GM21423 (cell line): ENCODE data around the gene COQ10B.
"Not testable (repeated sequence)": the region's sequence is repeated elsewhere in the genome, so short reads cannot be mapped to it uniquely, and the experiment has no call there.

ENCODE experiments used
- ATAC-seq: cut with Tn5 transposase; IDR thresholded peaks from one replicate; pipeline ENCODE4 v1.9.1; 2021; ENCODE audit warnings: mild to moderate bottlenecking, moderate library complexity; ENCODE audit not compliant: unreplicated experiment

The COQ10B gene

DNA sequence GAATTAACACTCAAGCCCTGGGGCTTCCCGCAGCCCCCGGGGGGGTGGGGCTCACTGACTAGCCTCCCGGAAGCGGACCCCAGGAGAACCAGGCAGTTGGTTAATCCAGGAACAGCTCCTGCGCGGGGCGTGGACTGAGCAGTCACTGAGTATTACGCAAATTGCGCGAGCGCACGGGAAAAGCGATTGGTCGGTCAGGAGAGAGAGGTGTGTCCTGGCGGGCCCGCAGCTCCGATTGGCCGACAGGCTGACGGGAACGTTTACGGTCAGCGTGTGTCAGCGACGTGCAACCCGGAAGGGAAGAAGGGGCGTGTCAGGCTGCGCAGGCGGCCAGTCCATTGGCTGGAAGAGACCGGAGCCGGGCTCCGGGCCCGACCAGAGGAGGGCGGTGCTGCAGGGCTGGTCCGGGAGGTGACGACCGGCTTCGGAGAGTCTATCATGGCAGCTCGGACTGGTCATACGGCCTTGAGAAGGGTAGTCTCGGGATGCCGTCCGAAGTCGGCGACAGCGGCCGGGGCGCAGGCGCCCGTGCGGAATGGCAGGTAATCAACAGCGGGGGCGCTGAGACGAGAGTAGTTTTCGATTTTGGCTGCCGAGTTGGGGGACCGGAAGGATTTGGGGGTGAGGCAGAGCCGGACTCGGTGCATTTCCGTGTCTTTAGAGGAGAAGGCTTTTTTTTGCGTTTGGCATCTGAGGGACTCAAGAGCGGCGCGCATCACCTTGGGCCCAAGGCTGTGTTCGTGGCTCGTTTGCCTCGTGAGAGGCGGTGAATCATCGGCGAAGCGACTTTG lies at the start of gene COQ10B:
TSS of gene COQ10B (plus strand) at position 430 of the 791 bp plus-strand sequence. CDS start at position 439, 9 bp downstream.
- ATAC-seq = peak; percentile 94

- ATAC-seq = no peak
Observed at GRCh38 chr2:197405582-197405981, 47.8 kb upstream of the COQ10B start.

GRCh38 chr2:197414039-197414438 lies 39.3 kb upstream of the COQ10B start:
- ATAC-seq = no peak

DNA sequence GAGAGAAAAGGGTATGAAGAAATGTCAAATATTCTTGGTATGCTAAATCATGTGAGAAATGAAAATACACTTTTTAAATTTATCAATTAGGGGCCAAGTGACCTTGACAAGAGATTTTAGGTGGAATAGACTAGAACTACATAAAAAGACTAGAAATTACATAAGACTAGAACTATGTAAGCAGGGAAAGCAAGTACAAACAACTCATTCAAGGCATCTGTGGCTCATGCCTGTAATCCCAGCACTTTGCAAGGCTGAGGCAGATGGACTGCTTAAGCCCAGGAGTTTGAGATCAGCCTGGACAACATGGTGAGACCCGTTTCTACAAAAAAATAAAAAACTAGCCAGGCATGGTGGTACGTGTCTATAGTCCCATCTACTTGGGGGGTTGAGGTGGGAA lies 38.8 kb upstream of the COQ10B start:
- no peak for ATAC-seq

- ATAC-seq = no peak
Observed at GRCh38 chr2:197416268-197416667, 37.1 kb upstream of the COQ10B start.

GRCh38 chr2:197419438-197419837 lies 33.9 kb upstream of the COQ10B start:
- ATAC-seq = no peak

GRCh38 chr2:197423307-197423706 lies 30.0 kb upstream of the COQ10B start:
- ATAC-seq = no peak

GRCh38 chr2:197425550-197425949 lies 27.8 kb upstream of the COQ10B start:
- no peak for ATAC-seq

DNA sequence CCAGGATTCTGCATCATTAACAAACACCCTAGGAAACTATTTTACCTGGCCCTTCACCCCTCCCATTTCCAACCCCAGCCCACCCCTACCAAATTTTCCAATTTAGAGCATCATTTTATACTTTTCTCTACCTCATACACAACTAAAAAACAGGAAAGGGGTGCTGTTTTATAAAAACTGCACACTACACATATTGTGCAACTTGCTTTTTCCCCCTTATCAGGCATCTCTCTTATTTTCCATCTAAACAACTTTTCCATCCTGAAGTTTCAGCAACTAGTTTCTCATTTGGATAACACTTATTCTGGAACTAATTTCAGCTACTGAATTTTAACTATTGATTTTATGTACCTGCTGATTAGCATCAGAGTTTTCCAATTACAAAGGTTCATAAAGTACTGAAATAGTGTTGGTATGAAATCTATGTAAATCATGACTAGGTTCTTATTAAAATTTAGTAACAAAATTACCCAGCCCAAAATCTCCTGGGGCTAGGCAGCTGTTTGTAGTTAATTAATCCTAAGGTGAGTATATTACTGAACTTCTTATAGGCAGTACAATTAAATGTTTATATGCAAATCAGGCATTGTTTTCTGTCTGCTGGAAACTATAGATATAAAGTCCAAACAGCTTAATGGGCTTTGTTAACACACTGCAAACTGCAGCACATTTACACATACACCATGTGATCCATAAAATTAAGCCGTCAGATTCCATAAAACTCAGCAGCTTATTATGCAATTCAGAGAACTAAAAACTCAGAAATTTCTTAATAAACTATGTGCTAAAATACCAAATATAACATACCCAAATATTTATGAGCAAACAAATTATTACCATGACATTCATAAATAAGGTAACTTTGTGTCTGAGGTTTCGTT lies 26.4 kb upstream of the COQ10B start:
- no peak for ATAC-seq

- ATAC-seq = no peak
Observed at GRCh38 chr2:197427986-197428385, 25.4 kb upstream of the COQ10B start.

DNA sequence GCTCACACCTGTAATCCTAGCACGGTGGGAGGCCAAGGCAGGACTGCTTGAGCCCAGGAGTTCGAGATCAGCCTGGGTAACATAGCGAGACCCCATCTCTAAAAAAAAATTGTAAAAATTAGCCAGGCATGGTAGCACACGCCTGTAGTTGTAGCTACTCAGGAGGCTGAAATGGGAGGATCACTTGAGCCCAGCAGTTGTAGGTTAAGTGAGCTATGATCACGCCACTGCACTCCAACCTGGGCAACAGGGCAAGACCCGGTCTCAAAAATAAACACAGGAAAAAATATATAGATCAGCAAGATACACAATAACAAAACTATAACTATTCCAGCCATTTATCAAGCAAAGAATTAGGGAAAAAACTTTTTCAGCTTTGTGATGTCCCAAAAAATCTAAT lies 21.5 kb upstream of the COQ10B start:
- no peak for ATAC-seq

GRCh38 chr2:197432527-197432926 lies 20.8 kb upstream of the COQ10B start:
- not testable (repeated sequence) for ATAC-seq

DNA sequence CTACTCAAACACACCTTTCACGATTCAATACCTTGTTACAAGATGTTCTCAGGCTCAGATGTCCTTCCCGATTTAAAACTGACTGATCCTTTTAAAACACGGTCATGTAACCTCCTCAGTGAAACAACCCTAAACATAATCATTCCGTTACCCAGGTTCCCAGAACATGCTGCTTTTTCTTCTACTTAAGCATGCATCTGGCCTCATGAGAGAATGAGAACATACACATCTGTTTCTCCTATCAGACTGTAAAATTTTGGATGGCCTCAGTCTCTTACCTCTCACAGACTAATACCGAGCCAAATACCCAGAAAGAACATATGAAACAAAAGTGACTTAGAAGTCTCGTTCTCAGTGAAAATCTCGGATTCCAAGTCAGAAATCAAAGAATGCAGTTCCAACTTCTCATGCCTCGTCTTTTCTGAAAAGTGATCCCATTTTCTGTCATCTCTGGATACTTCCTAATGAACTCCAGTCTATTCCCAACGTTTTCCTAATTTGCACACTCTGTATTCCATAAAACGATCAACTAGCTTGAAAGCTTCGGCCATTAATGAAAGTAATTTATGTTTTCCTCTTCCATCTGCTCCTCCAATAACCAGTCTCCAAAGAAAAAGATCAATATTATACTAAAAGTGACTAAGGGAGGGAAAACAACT lies 19.4 kb upstream of the COQ10B start:
- ATAC-seq = no peak

DNA sequence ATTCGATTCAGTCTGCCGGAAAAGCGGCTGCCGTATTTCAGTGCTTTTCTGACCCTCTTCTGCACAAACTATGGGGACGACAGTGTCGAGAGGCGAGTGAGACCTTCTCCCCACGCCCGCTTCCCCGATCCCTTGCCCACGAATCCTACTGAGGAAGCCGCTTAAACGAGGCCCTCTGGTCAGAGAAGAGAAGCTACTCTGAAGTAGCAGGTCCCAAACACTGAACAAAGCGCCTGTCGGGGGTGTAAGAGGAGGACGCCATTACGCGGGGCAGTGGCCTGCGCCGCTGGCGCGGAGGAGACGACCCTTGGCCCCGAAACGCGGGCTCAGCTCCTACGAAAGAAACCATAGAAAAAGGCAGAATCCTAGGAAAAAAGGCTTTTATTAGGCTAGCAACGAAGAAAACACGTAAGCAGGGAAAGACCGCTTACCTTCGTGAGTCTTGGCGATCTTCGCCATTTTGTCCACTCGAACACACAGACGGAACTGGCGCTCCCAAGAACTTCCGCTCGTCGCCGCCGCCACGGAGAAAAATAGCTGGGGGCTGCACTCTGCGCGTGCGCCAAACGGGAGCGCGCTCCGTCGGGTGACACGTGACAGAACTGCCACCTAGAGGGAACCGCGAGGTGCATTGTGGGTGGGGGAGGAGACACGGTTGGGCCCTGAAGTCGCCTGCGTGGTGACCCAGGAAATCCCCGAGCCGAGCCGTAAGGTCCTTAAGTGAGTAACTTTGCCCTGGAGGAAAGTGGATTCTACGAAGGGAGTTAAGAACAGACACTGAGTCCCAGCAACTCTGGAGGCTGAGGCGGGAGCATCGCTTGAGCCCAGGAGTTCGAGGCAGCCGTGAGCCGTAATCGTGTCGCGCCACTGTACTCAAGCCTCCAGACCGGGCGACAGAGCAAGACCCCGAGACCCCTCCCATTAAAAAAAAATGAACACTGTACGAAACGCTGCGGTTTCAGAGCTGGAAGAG lies 18.5 kb upstream of the COQ10B start, which contains the start of gene SF3B1:
TSS of gene SF3B1 (minus strand) at position 488 of the 973 bp plus-strand sequence. CDS start at position 459, 29 bp downstream.
- ATAC-seq = peak; percentile 95

GRCh38 chr2:197435598-197436420 lies 17.5 kb upstream of the COQ10B start:
- ATAC-seq = no peak

GRCh38 chr2:197437380-197437779 lies 16.0 kb upstream of the COQ10B start:
- no peak for ATAC-seq

DNA sequence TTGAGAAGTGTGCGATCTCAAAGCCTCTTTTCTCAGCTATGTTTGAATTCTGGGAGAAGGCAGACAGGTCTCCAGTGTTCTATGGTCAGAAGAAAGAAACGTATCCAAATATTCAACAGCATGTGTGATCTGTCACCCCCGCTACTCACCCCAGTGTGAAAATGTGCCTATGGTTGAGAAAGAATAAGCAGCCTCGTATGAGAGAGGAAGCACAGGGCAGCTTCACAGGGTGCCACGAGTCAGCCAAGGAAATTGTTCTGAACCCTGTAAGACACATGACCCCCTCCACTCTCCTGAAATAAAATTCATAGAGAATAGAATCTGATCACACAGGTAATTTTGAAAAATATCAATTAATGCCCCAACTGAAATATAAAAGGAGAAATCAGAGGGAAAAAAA lies 10.5 kb upstream of the COQ10B start:
- no peak for ATAC-seq

GRCh38 chr2:197445746-197446145 lies 7.6 kb upstream of the COQ10B start:
- ATAC-seq = no peak

DNA sequence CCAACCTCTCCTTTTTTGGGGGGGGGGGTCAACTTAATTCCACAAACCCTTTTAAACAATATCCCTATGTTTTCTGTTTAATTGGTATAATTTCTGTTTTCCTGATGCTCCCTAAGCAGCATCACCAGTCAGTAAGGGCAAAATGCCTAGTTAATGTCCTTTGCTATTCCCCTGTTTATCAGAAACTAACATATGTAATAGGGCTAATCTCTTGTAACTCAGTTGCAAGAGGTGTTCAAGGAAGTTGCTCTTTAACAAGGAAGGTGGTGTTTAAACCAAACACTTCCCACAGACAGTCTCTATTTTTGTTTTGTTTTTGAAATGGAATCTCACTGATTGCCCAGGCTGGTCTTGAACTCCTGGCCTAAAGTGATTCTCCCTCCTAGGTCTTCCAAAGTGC lies 6.5 kb upstream of the COQ10B start:
- ATAC-seq = no peak
